GM23338 (cell line): Measurements from ENCODE around the gene OR2J3. TPM values are rescaled to one million over a fixed set of nuclear protein-coding genes. Genes with fewer than 3 reads are reported as not detected.

Experiments used
- ATAC-seq: fragments of 200-7000 bp; cut with Tn5 transposase; 3 replicates; pipeline ENCODE4 v1.9.1; 2020
- DNase-seq: peaks from one replicate; pipeline ENCODE4 v3.0.0-alpha.2; 2015; ENCODE audit warnings: low spot score
- H2AFZ ChIP-seq: fragments of 200-600 bp; sonication (generic); 2 replicates; pipeline ENCODE4 v1.8.0; 2016; ENCODE audit warnings: antibody characterized with exemption, mild to moderate bottlenecking, moderate library complexity
- H3F3A ChIP-seq: fragments of 200-600 bp; sonication (generic); replicated peaks from 2 replicates; pipeline ENCODE4 v1.8.0; 2017; ENCODE audit warnings: antibody characterized with exemption, mixed run types, low read depth
- H3K27ac ChIP-seq: fragments of 200-600 bp; sonication (generic); 2 replicates; pipeline ENCODE4 v1.6.1; 2016; ENCODE audit warnings: low read depth
- H3K27me3 ChIP-seq: fragments of 200-600 bp; sonication (generic); 2 replicates; pipeline ENCODE4 v1.8.0; 2016; ENCODE audit warnings: mild to moderate bottlenecking, mixed run types, moderate library complexity; ENCODE audit not compliant: insufficient read depth
- H3K36me3 ChIP-seq: fragments of 200-600 bp; sonication (generic); 2 replicates; pipeline ENCODE4 v1.8.0; 2016; ENCODE audit warnings: mild to moderate bottlenecking; ENCODE audit not compliant: insufficient read depth
- H3K4me1 ChIP-seq: fragments of 200-600 bp; sonication (generic); 2 replicates; pipeline ENCODE4 v1.8.0; 2016; ENCODE audit warnings: mild to moderate bottlenecking, moderate library complexity; ENCODE audit not compliant: insufficient read depth
- H3K4me2 ChIP-seq: fragments of 200-600 bp; sonication (generic); 2 replicates; pipeline ENCODE4 v1.7.1; 2017; ENCODE audit warnings: mixed run types
- H3K4me3 ChIP-seq: fragments of 200-600 bp; sonication (generic); 2 replicates; pipeline ENCODE4 v1.6.1; 2016; ENCODE audit warnings: mixed run types
- H3K79me2 ChIP-seq: fragments of 200-600 bp; sonication (generic); replicated peaks from 2 replicates; pipeline ENCODE4 v1.8.0; 2017; ENCODE audit warnings: mild to moderate bottlenecking; ENCODE audit not compliant: insufficient read depth
- H3K9me2 ChIP-seq: fragments of 200-600 bp; sonication (generic); 2 replicates; pipeline ENCODE4 v1.8.0; 2017; ENCODE audit not compliant: insufficient read depth
- H4K20me1 ChIP-seq: fragments of 200-600 bp; sonication (generic); replicated peaks from 2 replicates; pipeline ENCODE4 v1.8.0; 2017; ENCODE audit warnings: mild to moderate bottlenecking; ENCODE audit not compliant: insufficient read depth
- H3K27ac Mint-ChIP-seq: 2 replicates; pipeline ENCODE4 v1.8.0; 2020; ENCODE audit warnings: inconsistent platforms, mild to moderate bottlenecking, moderate library complexity, mixed read lengths
- H3K27me3 Mint-ChIP-seq: 3 replicates; pipeline ENCODE4 v1.8.0; 2022; ENCODE audit warnings: low read depth, mild to moderate bottlenecking, moderate library complexity, mixed read lengths, inconsistent platforms; ENCODE audit not compliant: insufficient read depth, poor library complexity
- H3K36me3 Mint-ChIP-seq: 3 replicates; pipeline ENCODE4 v1.8.0; 2021; ENCODE audit warnings: low read depth, mild to moderate bottlenecking, inconsistent platforms, moderate library complexity, mixed read lengths
- H3K4me1 Mint-ChIP-seq: 3 replicates; pipeline ENCODE4 v1.8.0; 2020; ENCODE audit warnings: mild to moderate bottlenecking, inconsistent platforms, mixed read lengths
- H3K4me3 Mint-ChIP-seq: 3 replicates; pipeline ENCODE4 v1.8.0; 2021; ENCODE audit warnings: moderate library complexity, mild to moderate bottlenecking, inconsistent platforms, mixed read lengths
- H3K9me3 Mint-ChIP-seq: 3 replicates; pipeline ENCODE4 v1.8.0; 2020; ENCODE audit warnings: moderate library complexity, mild to moderate bottlenecking, inconsistent platforms, mixed read lengths
- CREB1 ChIP-seq: fragments of 250-450 bp; sonication (Bioruptor Pico); IDR thresholded peaks from 2 replicates; pipeline ENCODE4 v1.5.0; 2020; ENCODE audit warnings: low read depth, mild to moderate bottlenecking, moderate library complexity
- EZH2 ChIP-seq: fragments of 200-600 bp; sonication (generic); IDR thresholded peaks from one replicate; pipeline ENCODE4 v1.8.0; 2017; ENCODE audit warnings: antibody characterized with exemption, mild to moderate bottlenecking, low read depth; ENCODE audit not compliant: unreplicated experiment
- EZH2phosphoT487 ChIP-seq: fragments of 200-600 bp; sonication (generic); IDR thresholded peaks from one replicate; pipeline ENCODE4 v1.8.1; 2018; ENCODE audit warnings: antibody characterized with exemption; ENCODE audit not compliant: unreplicated experiment
- JUNB ChIP-seq: IDR thresholded peaks from one replicate; pipeline ENCODE4 v1.6.1; 2016; ENCODE audit warnings: antibody characterized with exemption; ENCODE audit not compliant: unreplicated experiment
- NANOG ChIP-seq: IDR thresholded peaks from 2 replicates; pipeline ENCODE4 v1.6.1; 2016; ENCODE audit warnings: antibody characterized with exemption, borderline replicate concordance
- POLR2AphosphoS5 ChIP-seq: IDR thresholded peaks from 2 replicates; pipeline ENCODE4 v1.6.1; 2016; ENCODE audit warnings: antibody characterized with exemption, low read depth
- STAT1 ChIP-seq: IDR thresholded peaks from one replicate; pipeline ENCODE4 v1.6.1; 2016; ENCODE audit warnings: antibody characterized with exemption; ENCODE audit not compliant: unreplicated experiment
- ZNF114 ChIP-seq: fragments of 250-450 bp; sonication (Bioruptor Pico); IDR thresholded peaks from 2 replicates; pipeline ENCODE4 v1.5.0; 2020; ENCODE audit warnings: mild to moderate bottlenecking, moderate library complexity
- ZNF331 ChIP-seq: fragments of 250-450 bp; sonication (Bioruptor Pico); IDR thresholded peaks from 2 replicates; pipeline ENCODE4 v1.5.0; 2020; ENCODE audit warnings: low read depth, mild to moderate bottlenecking, moderate library complexity
- polyA plus RNA-seq: library from polyadenylated mRNA; unstranded; fragments of >200 nt; fragmentation: Nextera tagmentation; extraction: Ambion mirVana; gene quantifications from 2 replicates; pipeline ENCODE4 v1.2.1, GENCODE V29; 2016
- total RNA-seq: library from RNA; depleted of rRNA; stranded (reverse); fragments of >200 nt; shearing (Covaris generic); gene quantifications from 2 replicates; pipeline ENCODE4 v1.2.3, GENCODE V29; 2014
- TF ChIP-seq, protein P1 (sequence below): IDR thresholded peaks from one replicate; pipeline ENCODE4 v1.6.1; 2018; ENCODE audit warnings: antibody characterized with exemption; ENCODE audit not compliant: unreplicated experiment

The OR2J3 gene
- total and polyA plus RNA-seq, 2 experiments from 2014 or later = 0.35 TPM; not detected in 1

- H2AFZ ChIP-seq = no peak overlapping the region
- no peaks in the 10 kb centered on the region for H3K9me3 Mint-ChIP-seq
- TF ChIP-seq EZH2phosphoT487 = no peak
- H3K4me1 Mint-ChIP-seq = no peaks in the 10 kb centered on the region
- H3K4me2 ChIP-seq = no peak overlapping the region
- no peaks in the 10 kb centered on the region for H4K20me1 ChIP-seq
- no peaks in the 10 kb centered on the region for H3K4me1 ChIP-seq
- no peaks in the 10 kb centered on the region for H3K9me2 ChIP-seq
- no peak for DNase-seq
- no peak overlapping the region for H3K4me3 ChIP-seq
- no peaks in the 10 kb centered on the region for H3K79me2 ChIP-seq
- no peaks in the 10 kb centered on the region for H3F3A ChIP-seq
- peaks cover 3% of the 10 kb centered on the region for H3K27me3 Mint-ChIP-seq
- no peak overlapping the region for H3K27ac ChIP-seq
- no peaks in the 10 kb centered on the region for H3K27me3 ChIP-seq
- H3K4me3 Mint-ChIP-seq = no peak overlapping the region
- H3K36me3 ChIP-seq = no peaks in the 10 kb centered on the region
- no peak for ATAC-seq
- H3K36me3 Mint-ChIP-seq = no peaks in the 10 kb centered on the region
- H3K27ac Mint-ChIP-seq = no peak overlapping the region
Measured at GRCh38 chr6:29129326-29130012, 21.6 kb downstream of the OR2J3 start.

DNA sequence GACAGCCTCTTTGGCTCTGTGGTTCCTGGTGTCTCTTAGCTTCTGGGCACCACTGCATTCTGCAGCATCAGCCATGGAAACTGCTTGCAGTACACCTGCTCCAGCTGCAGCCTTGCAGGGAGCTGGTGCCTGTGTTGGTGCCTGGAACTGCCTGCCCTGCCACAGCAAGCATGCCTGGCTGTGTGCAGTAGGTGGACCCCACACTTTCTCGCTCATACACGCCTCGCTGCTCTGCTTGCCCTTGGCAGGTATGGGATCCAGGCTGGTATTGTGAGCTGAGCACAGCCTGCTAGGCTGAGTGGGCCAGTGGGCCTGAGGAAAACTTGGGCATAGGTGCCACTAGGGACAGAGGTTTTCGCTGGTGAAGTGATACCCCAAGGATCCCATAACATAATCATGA lies 22.8 kb downstream of the OR2J3 start:
- Histone ChIP-seq H3K4me1 (no peaks in the 10 kb centered on the region), H3K79me2 (no peaks in the 10 kb centered on the region), H3K4me3 (no peak overlapping the region), H3K4me2 (no peak overlapping the region), H3K27me3 (no peaks in the 10 kb centered on the region), H3K27ac (no peak overlapping the region), H4K20me1 (no peaks in the 10 kb centered on the region), H2AFZ (no peak overlapping the region), H3K36me3 (no peaks in the 10 kb centered on the region), H3K9me2 (no peaks in the 10 kb centered on the region), H3F3A (no peaks in the 10 kb centered on the region)
- TF ChIP-seq ZNF114 (CRISPR knock-in tag) (no peak), POLR2AphosphoS5 (no peak)
- Mint-ChIP-seq H3K9me3 (no peaks in the 10 kb centered on the region), H3K4me3 (no peak overlapping the region), H3K27me3 (peaks cover 3% of the 10 kb centered on the region), H3K4me1 (no peaks in the 10 kb centered on the region), H3K36me3 (no peaks in the 10 kb centered on the region), H3K27ac (no peak overlapping the region)
- DNase-seq (no peak), ATAC-seq (no peak)

DNA sequence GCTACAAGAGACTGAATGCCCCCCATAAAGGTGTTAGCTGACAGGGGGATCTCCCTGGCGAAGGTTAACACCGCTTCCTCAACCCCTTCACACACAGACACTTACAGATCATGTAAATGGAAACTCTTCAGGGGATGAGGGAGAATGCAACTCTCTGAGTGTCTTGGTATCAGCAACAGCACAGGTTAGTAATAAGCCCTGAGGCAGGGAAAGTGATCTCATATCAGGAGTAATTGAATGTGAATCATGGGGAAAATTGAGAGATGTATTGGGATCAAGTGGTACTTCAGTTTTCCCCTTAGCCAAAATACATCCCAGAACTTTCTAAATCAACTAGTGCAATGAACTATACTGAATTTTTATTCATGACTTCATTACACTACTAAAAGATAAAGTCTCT lies 23.8 kb downstream of the OR2J3 start:
- Mint-ChIP-seq H3K9me3 (no peaks in the 10 kb centered on the region), H3K4me3 (no peak overlapping the region), H3K27me3 (peaks cover 3% of the 10 kb centered on the region), H3K27ac (no peak overlapping the region), H3K4me1 (no peaks in the 10 kb centered on the region), H3K36me3 (no peaks in the 10 kb centered on the region)
- DNase-seq = no peak
- Histone ChIP-seq H3K4me2 (no peak overlapping the region), H4K20me1 (no peaks in the 10 kb centered on the region), H3K27me3 (no peaks in the 10 kb centered on the region), H2AFZ (no peak overlapping the region), H3K4me3 (no peak overlapping the region), H3K27ac (no peak overlapping the region), H3K4me1 (no peaks in the 10 kb centered on the region), H3K36me3 (no peaks in the 10 kb centered on the region), H3K79me2 (no peaks in the 10 kb centered on the region), H3K9me2 (no peaks in the 10 kb centered on the region), H3F3A (no peaks in the 10 kb centered on the region)
- ATAC-seq = no peak
- TF ChIP-seq EZH2 (no peak), NANOG (no peak), EZH2phosphoT487 (no peak), STAT1 (no peak), ZNF114 (CRISPR knock-in tag) (no peak), CREB1 (CRISPR knock-in tag) (no peak), JUNB (no peak), ZNF331 (CRISPR knock-in tag) (no peak), POLR2AphosphoS5 (no peak)
- TF ChIP-seq, protein P1, sequence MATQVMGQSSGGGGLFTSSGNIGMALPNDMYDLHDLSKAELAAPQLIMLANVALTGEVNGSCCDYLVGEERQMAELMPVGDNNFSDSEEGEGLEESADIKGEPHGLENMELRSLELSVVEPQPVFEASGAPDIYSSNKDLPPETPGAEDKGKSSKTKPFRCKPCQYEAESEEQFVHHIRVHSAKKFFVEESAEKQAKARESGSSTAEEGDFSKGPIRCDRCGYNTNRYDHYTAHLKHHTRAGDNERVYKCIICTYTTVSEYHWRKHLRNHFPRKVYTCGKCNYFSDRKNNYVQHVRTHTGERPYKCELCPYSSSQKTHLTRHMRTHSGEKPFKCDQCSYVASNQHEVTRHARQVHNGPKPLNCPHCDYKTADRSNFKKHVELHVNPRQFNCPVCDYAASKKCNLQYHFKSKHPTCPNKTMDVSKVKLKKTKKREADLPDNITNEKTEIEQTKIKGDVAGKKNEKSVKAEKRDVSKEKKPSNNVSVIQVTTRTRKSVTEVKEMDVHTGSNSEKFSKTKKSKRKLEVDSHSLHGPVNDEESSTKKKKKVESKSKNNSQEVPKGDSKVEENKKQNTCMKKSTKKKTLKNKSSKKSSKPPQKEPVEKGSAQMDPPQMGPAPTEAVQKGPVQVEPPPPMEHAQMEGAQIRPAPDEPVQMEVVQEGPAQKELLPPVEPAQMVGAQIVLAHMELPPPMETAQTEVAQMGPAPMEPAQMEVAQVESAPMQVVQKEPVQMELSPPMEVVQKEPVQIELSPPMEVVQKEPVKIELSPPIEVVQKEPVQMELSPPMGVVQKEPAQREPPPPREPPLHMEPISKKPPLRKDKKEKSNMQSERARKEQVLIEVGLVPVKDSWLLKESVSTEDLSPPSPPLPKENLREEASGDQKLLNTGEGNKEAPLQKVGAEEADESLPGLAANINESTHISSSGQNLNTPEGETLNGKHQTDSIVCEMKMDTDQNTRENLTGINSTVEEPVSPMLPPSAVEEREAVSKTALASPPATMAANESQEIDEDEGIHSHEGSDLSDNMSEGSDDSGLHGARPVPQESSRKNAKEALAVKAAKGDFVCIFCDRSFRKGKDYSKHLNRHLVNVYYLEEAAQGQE = no peak
